Breast epithelium (tissue), 3 donors: ENCODE data around the gene SF3A2.

Experiments used
- POLR2A ChIP-seq: fragments of 450-650 bp; IDR thresholded peaks from one replicate; pipeline ENCODE4 v1.6.1; 2016; ENCODE audit warnings: antibody characterized with exemption, mild to moderate bottlenecking, moderate library complexity
- POLR2AphosphoS5 ChIP-seq, 3 donors: sonication (generic); formaldehyde crosslinking; IDR thresholded peaks; one replicate each; pipeline ENCODE4 v1.6.1; 2017; ENCODE audit warnings: antibody characterized with exemption in 3 of 3
- TF ChIP-seq, protein P1 (sequence below), 3 donors: fragments of 450-650 bp; IDR thresholded peaks; one replicate each; pipeline ENCODE4 v1.5.1; 2016 to 2017; ENCODE audit warnings: antibody characterized with exemption in 3 of 3, mild to moderate bottlenecking in 3 of 3, moderate library complexity in 3 of 3

DNA sequence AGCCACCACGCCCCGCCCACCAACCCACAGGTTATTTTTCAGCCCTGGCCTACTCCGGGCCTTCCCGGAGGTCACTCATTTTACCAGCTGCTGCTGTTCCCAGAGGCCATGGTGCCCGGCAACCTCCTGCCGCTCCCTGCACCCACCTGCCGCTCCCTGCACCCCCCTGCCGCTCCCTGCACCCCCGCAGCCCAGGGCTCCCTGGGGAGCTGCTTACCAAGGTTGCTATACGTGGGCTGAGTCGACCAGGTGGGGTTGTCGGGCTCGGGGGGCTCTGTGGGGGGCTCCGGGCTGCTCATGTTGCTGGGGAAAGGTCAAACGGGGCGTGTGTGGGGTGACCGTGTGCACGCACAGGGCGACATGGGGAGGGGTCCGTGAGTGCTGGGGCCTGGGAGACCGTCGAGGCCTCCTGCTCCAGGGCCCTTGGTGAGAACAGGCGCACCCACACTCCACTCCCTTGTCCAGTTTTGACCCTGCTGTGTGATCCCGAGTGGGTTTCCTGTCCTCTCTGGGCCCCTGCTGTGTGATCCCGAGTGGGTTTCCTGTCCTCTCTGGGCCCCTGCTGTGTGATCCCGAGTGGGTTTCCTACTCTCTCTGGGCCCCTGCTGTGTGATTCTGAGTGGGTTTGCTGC, 44.1 kb downstream of the SF3A2 start:
- TF ChIP-seq, protein P1, sequence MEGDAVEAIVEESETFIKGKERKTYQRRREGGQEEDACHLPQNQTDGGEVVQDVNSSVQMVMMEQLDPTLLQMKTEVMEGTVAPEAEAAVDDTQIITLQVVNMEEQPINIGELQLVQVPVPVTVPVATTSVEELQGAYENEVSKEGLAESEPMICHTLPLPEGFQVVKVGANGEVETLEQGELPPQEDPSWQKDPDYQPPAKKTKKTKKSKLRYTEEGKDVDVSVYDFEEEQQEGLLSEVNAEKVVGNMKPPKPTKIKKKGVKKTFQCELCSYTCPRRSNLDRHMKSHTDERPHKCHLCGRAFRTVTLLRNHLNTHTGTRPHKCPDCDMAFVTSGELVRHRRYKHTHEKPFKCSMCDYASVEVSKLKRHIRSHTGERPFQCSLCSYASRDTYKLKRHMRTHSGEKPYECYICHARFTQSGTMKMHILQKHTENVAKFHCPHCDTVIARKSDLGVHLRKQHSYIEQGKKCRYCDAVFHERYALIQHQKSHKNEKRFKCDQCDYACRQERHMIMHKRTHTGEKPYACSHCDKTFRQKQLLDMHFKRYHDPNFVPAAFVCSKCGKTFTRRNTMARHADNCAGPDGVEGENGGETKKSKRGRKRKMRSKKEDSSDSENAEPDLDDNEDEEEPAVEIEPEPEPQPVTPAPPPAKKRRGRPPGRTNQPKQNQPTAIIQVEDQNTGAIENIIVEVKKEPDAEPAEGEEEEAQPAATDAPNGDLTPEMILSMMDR (IDR thresholded peaks at IDR 0.05) = no peak
- TF ChIP-seq POLR2A = no peak
- TF ChIP-seq POLR2AphosphoS5 (IDR thresholded peaks at IDR 0.05) = no peak
